Gastroesophageal sphincter (tissue), 4 donors: Measurements from ENCODE around the gene RECK. TPM values are rescaled to one million over a fixed set of nuclear protein-coding genes. Genes with fewer than 3 reads are reported as not detected.
A peak's percentile ranks its signal among the peaks of the same experiment; 100 is the strongest.

ENCODE experiments used
- ATAC-seq: fragments of 150-250 bp; one replicate; pipeline ENCODE4 v1.9.1; 2016; ENCODE audit warnings: mild to moderate bottlenecking, moderate library complexity
- H3K27ac ChIP-seq, 4 donors: fragments of 200-600 bp; sonication (generic) in 3 of 4; 1 replicate in 3 of 4; 2 replicates in 1 of 4; pipeline ENCODE4 v1.5.1; 2016 to 2019
- H3K27me3 ChIP-seq: fragments of 200-600 bp; sonication (generic); one replicate; pipeline ENCODE4 v1.5.1; 2019
- H3K36me3 ChIP-seq, 2 donors: fragments of 200-600 bp; sonication (generic); one replicate each; pipeline ENCODE4 v1.5.1; 2019; ENCODE audit warnings: control low read depth in 1 of 2
- H3K4me1 ChIP-seq, 3 donors: fragments of 200-600 bp; sonication (generic); 1 replicate in 2 of 3; 2 replicates in 1 of 3; pipeline ENCODE4 v1.5.1; 2016 to 2019; ENCODE audit warnings: control low read depth in 2 of 3
- H3K4me3 ChIP-seq, 2 donors: fragments of 200-600 bp; sonication (generic); one replicate each; pipeline ENCODE4 v1.5.1; 2019; ENCODE audit warnings: mild to moderate bottlenecking in 1 of 2, moderate library complexity in 1 of 2
- H3K9me3 ChIP-seq, 3 donors: fragments of 200-600 bp; sonication (generic); one replicate each; pipeline ENCODE4 v1.5.1; 2017 to 2019; ENCODE audit warnings: control low read depth in 2 of 3
- CTCF ChIP-seq, 4 experiments: fragments of 200-600 bp in 2 of 4; fragments of 450-650 bp in 2 of 4; sonication (generic) in 1 of 4; IDR thresholded peaks; one replicate each; pipeline ENCODE4 v1.5.1; 2017 to 2019; ENCODE audit warnings: antibody characterized with exemption in 4 of 4, mild to moderate bottlenecking in 2 of 4, moderate library complexity in 2 of 4
- EP300 ChIP-seq: sonication (generic); formaldehyde crosslinking; IDR thresholded peaks from one replicate; pipeline ENCODE4 v1.6.1; 2017; ENCODE audit warnings: antibody characterized with exemption, mild to moderate bottlenecking
- POLR2A ChIP-seq, 2 donors: fragments of 450-650 bp; IDR thresholded peaks; one replicate each; pipeline ENCODE4 v1.6.1; 2017; ENCODE audit warnings: antibody characterized with exemption in 2 of 2, mild to moderate bottlenecking in 2 of 2, moderate library complexity in 1 of 2
- POLR2AphosphoS5 ChIP-seq: sonication (generic); formaldehyde crosslinking; IDR thresholded peaks from one replicate; pipeline ENCODE4 v1.6.1; 2017; ENCODE audit warnings: antibody characterized with exemption
- WGBS, 2 donors: methylation state at CpG; one replicate each; pipeline ENCODE4 v1.1.5; 2018; ENCODE audit warnings: low coverage in 1 of 2; 5-methylcytosine and 5-hydroxymethylcytosine counted together
- total RNA-seq, 4 donors: library from RNA; depleted of rRNA; stranded (reverse); fragments of >200 nt; gene quantifications; one replicate each; pipeline ENCODE4 v1.1.0, GENCODE V29; 2016

RECK gene
- total RNA-seq, 4 donors from 2014 or later: 12.6 to 29.5 (median 18.6) TPM

GRCh38 chr9:36151316-36152210 is 114.8 kb downstream of the RECK start:
- Histone ChIP-seq H3K27me3 (no peaks in the 10 kb centered on the region), H3K27ac (peak overlapping the region; percentile 16 to 89 (median 86)), H3K4me1 (peaks cover 5 to 91% (median 52%) of the 10 kb centered on the region in 3 donors), H3K9me3 (no peaks in the 10 kb centered on the region), H3K4me3 (no peak overlapping the region), H3K36me3 (peaks cover 0 to 37% of the 10 kb centered on the region in 2 donors)
- 58% methylated on average over 4 of the region's 14 CpGs; no CpG with 5 or more reads in 1 of the 2 donors for WGBS, 2 donors
- TF ChIP-seq EP300 (no peak), POLR2A (IDR thresholded peaks at IDR 0.05) (peak in 1 of 2 donors; percentile 17), CTCF (IDR thresholded peaks at IDR 0.05) (no peak), POLR2AphosphoS5 (peak; percentile 9)
- ATAC-seq: peak; percentile 15

- TF ChIP-seq POLR2A (IDR thresholded peaks at IDR 0.05) (no peak), POLR2AphosphoS5 (no peak), CTCF (IDR thresholded peaks at IDR 0.05) (no peak), EP300 (no peak)
- no peak for ATAC-seq
- Histone ChIP-seq H3K27ac (peak overlapping the region; percentile 40 to 89 (median 84)), H3K36me3 (peaks cover 0 to 41% of the 10 kb centered on the region in 2 donors), H3K27me3 (no peaks in the 10 kb centered on the region), H3K4me1 (peaks cover 5 to 82% (median 48%) of the 10 kb centered on the region in 3 donors), H3K4me3 (no peak overlapping the region), H3K9me3 (no peaks in the 10 kb centered on the region)
- WGBS, 2 donors: 57 to 76% methylated on average over 3 to 10 of the region's 10 CpGs
Measured at GRCh38 chr9:36152741-36153438, 116.2 kb downstream of the RECK start.

GRCh38 chr9:36153746-36154145 is 117.0 kb downstream of the RECK start:
- no peaks in the 10 kb centered on the region for H3K27me3 ChIP-seq
- H3K4me3 ChIP-seq: no peak overlapping the region
- no peak for TF ChIP-seq POLR2AphosphoS5
- H3K9me3 ChIP-seq: no peaks in the 10 kb centered on the region
- no peak for ATAC-seq
- peak overlapping the region; percentile 82 to 89 (median 86) for H3K27ac ChIP-seq
- peaks cover 5 to 82% (median 48%) of the 10 kb centered on the region in 3 donors for H3K4me1 ChIP-seq
- WGBS, 2 donors: 68 to 70% methylated on average over 3 to 8 of the region's 9 CpGs
- H3K36me3 ChIP-seq: peaks cover 0 to 40% of the 10 kb centered on the region in 2 donors

- Histone ChIP-seq H3K27me3 (no peaks in the 10 kb centered on the region), H3K4me3 (no peak overlapping the region), H3K36me3 (peaks cover 0 to 40% of the 10 kb centered on the region in 2 donors), H3K4me1 (peaks cover under 1 to 82% (median 48%) of the 10 kb centered on the region in 3 donors), H3K27ac (peak overlapping the region; percentile 82 to 89 (median 86)), H3K9me3 (no peaks in the 10 kb centered on the region)
- ATAC-seq: peak; percentile 76
- 6 to 11% methylated on average over 10 of the region's 11 CpGs for WGBS, 2 donors
- no peak for TF ChIP-seq EP300
- TF ChIP-seq POLR2AphosphoS5: peak; percentile 69
Measured at GRCh38 chr9:36154331-36154952, 117.7 kb downstream of the RECK start.

- Histone ChIP-seq H3K27ac (peak overlapping the region in 2 of 4 donors; percentile 85 to 89), H3K27me3 (no peaks in the 10 kb centered on the region), H3K4me3 (no peak overlapping the region), H3K9me3 (no peaks in the 10 kb centered on the region), H3K4me1 (peaks cover 0 to 80% (median 40%) of the 10 kb centered on the region in 3 donors), H3K36me3 (peaks cover 0 to 27% of the 10 kb centered on the region in 2 donors)
- 98 to 100% methylated on average over 4 to 6 of the region's 6 CpGs for WGBS, 2 donors
- no peak for ATAC-seq
- TF ChIP-seq EP300 (no peak), CTCF (IDR thresholded peaks at IDR 0.05) (no peak), POLR2A (IDR thresholded peaks at IDR 0.05) (no peak), POLR2AphosphoS5 (no peak)
Measured at GRCh38 chr9:36156116-36156515, 119.4 kb downstream of the RECK start.
